ENCODE results near the gene UBE2E2. TPM values are rescaled to one million over a fixed set of nuclear protein-coding genes. Genes with fewer than 3 reads are reported as not detected.

The UBE2E2 gene
- polyA plus RNA-seq, 1 donor from 2014 or later, result 19.8 TPM

- Histone ChIP-seq H2AFZ (ENCODE audit: low read depth, low read length) (no peak overlapping the region), H3F3A (ENCODE audit: insufficient read depth, low read length, poor library complexity, severe bottlenecking) (no peaks in the 10 kb centered on the region), H3K9me3 (ENCODE audit: low read length) (no peaks in the 10 kb centered on the region), H3K79me2 (replicated peaks; ENCODE audit: insufficient read depth, low read length) (no peaks in the 10 kb centered on the region), H3K4me3 (ENCODE audit: low read length) (no peak overlapping the region), H3K27me3 (ENCODE audit: insufficient read depth, low read depth, low read length) (no peaks in the 10 kb centered on the region), H3K9ac (ENCODE audit: low read length) (no peak overlapping the region), H3K9me2 (ENCODE audit: insufficient read depth, low read length) (no peaks in the 10 kb centered on the region), H4K20me1 (ENCODE audit: insufficient read depth) (no peaks in the 10 kb centered on the region), H3K36me3 (ENCODE audit: insufficient read depth, low read length) (no peaks in the 10 kb centered on the region), H3K4me2 (ENCODE audit: low read length) (no peak overlapping the region), H3K27ac (ENCODE audit: low read length) (no peak overlapping the region)
- TF ChIP-seq SMC3 (conservative IDR thresholded peaks at IDR 0.05; ENCODE audit: poor library complexity), result no peak
- no peak for TF ChIP-seq REST (IDR thresholded peaks at IDR 0.05; ENCODE audit: borderline replicate concordance)
- TF ChIP-seq MXI1 (conservative IDR thresholded peaks at IDR 0.05; ENCODE audit: poor library complexity, severe bottlenecking), result no peak
- TF ChIP-seq EP300 (conservative IDR thresholded peaks at IDR 0.05; ENCODE audit: poor library complexity, severe bottlenecking), result no peak
- TF ChIP-seq CTCF (IDR thresholded peaks at IDR 0.05; ENCODE audit: poor library complexity, severe bottlenecking), result no peak
- TF ChIP-seq POLR2AphosphoS5 (IDR thresholded peaks at IDR 0.05), result no peak
- TF ChIP-seq TAF1 (IDR thresholded peaks at IDR 0.05; ENCODE audit: low read depth), result no peak
- TF ChIP-seq RAD21 (conservative IDR thresholded peaks at IDR 0.05), result no peak
- TF ChIP-seq EZH2 (IDR thresholded peaks at IDR 0.05; ENCODE audit: borderline replicate concordance, insufficient read depth, low read length, poor library complexity, severe bottlenecking), result no peak
These were observed 56.4 kb downstream of the UBE2E2 start for GRCh38 chr3:23259515-23259914.

- Histone ChIP-seq H3K79me2 (replicated peaks; ENCODE audit: insufficient read depth, low read length) (no peaks in the 10 kb centered on the region), H3K9ac (ENCODE audit: low read length) (no peak overlapping the region)
- TF ChIP-seq REST (IDR thresholded peaks at IDR 0.05; ENCODE audit: borderline replicate concordance) (no peak), EZH2 (IDR thresholded peaks at IDR 0.05; ENCODE audit: borderline replicate concordance, insufficient read depth, low read length, poor library complexity, severe bottlenecking) (no peak), CTCF (IDR thresholded peaks at IDR 0.05; ENCODE audit: poor library complexity, severe bottlenecking) (no peak), SMC3 (conservative IDR thresholded peaks at IDR 0.05; ENCODE audit: poor library complexity) (no peak), POLR2AphosphoS5 (IDR thresholded peaks at IDR 0.05) (no peak), TAF1 (IDR thresholded peaks at IDR 0.05; ENCODE audit: low read depth) (no peak), MXI1 (conservative IDR thresholded peaks at IDR 0.05; ENCODE audit: poor library complexity, severe bottlenecking) (no peak), RAD21 (conservative IDR thresholded peaks at IDR 0.05) (no peak), EP300 (conservative IDR thresholded peaks at IDR 0.05; ENCODE audit: poor library complexity, severe bottlenecking) (no peak)
These were observed 59.6 kb downstream of the UBE2E2 start for GRCh38 chr3:23262766-23263165.

More at GRCh38 chr3:23262766-23263165, 59.6 kb downstream of the UBE2E2 start:
- H3K9me3 ChIP-seq (ENCODE audit: low read length), result no peaks in the 10 kb centered on the region
- no peaks in the 10 kb centered on the region for H3K9me2 ChIP-seq (ENCODE audit: insufficient read depth, low read length)
- no peaks in the 10 kb centered on the region for H3F3A ChIP-seq (ENCODE audit: insufficient read depth, low read length, poor library complexity, severe bottlenecking)
- no peak overlapping the region for H2AFZ ChIP-seq (ENCODE audit: low read depth, low read length)
- H3K27ac ChIP-seq (ENCODE audit: low read length), result no peak overlapping the region
- no peaks in the 10 kb centered on the region for H4K20me1 ChIP-seq (ENCODE audit: insufficient read depth)
- no peak overlapping the region for H3K4me3 ChIP-seq (ENCODE audit: low read length)
- no peaks in the 10 kb centered on the region for H3K27me3 ChIP-seq (ENCODE audit: insufficient read depth, low read depth, low read length)
- no peak overlapping the region for H3K4me2 ChIP-seq (ENCODE audit: low read length)
- H3K36me3 ChIP-seq (ENCODE audit: insufficient read depth, low read length), result no peaks in the 10 kb centered on the region
